SK-N-SH treated with all-trans-retinoic acid at 6 μM for 48 hours (cell line): ENCODE results near the gene CARD10.
A peak's percentile ranks its signal among the peaks of the same experiment; 100 is the strongest.

ENCODE experiments used
- ATAC-seq: fragments of 200-7000 bp; cut with Tn5 transposase; 3 replicates; pipeline ENCODE4 v1.9.1; 2020; ENCODE audit warnings: mild to moderate bottlenecking, moderate library complexity
- ARNTL ChIP-seq: fragments of 450-650 bp; formaldehyde crosslinking; IDR thresholded peaks from 2 replicates; pipeline ENCODE4 v1.5.0; 2020; ENCODE audit warnings: low read depth, mild to moderate bottlenecking, moderate library complexity, borderline replicate concordance
- BACH2 ChIP-seq: fragments of 250-450 bp; sonication (Bioruptor Pico); IDR thresholded peaks from 2 replicates; pipeline ENCODE4 v1.9.0; 2021; ENCODE audit warnings: mild to moderate bottlenecking, borderline replicate concordance
- CSDC2 ChIP-seq: fragments of 250-450 bp; sonication (Bioruptor Pico); IDR thresholded peaks from 2 replicates; pipeline ENCODE4 v1.5.0; 2020; ENCODE audit warnings: mild to moderate bottlenecking, moderate library complexity
- ESRRG ChIP-seq: fragments of 250-450 bp; sonication (Bioruptor Pico); IDR thresholded peaks from 2 replicates; pipeline ENCODE4 v1.6.1; 2021; ENCODE audit warnings: mild to moderate bottlenecking
- GLIS3 ChIP-seq: fragments of 250-450 bp; sonication (Bioruptor Pico); IDR thresholded peaks from 2 replicates; pipeline ENCODE4 v1.5.0; 2020; ENCODE audit warnings: mild to moderate bottlenecking, moderate library complexity
- ISL1 ChIP-seq: fragments of 250-450 bp; sonication (Bioruptor Pico); IDR thresholded peaks from 2 replicates; pipeline ENCODE4 v2.1.2; 2022; ENCODE audit warnings: mild to moderate bottlenecking, moderate library complexity
- OSR1 ChIP-seq: fragments of 250-450 bp; sonication (Bioruptor Pico); IDR thresholded peaks from 2 replicates; pipeline ENCODE4 v1.8.0; 2022; ENCODE audit warnings: moderate library complexity, mild to moderate bottlenecking, inconsistent platforms
- PATZ1 ChIP-seq: fragments of 250-450 bp; sonication (Bioruptor Pico); IDR thresholded peaks from 2 replicates; pipeline ENCODE4 v1.8.0; 2020; ENCODE audit warnings: mild to moderate bottlenecking, moderate library complexity, borderline replicate concordance
- POU6F1 ChIP-seq: fragments of 250-450 bp; sonication (Bioruptor Pico); IDR thresholded peaks from 2 replicates; pipeline ENCODE4 v1.8.0; 2021; ENCODE audit warnings: low read depth, mild to moderate bottlenecking, moderate library complexity, borderline replicate concordance
- PPARA ChIP-seq: fragments of 250-450 bp; sonication (Bioruptor Pico); IDR thresholded peaks from 2 replicates; pipeline ENCODE4 v1.5.0; 2020; ENCODE audit warnings: mild to moderate bottlenecking, borderline replicate concordance
- RARB ChIP-seq: fragments of 250-450 bp; sonication (Bioruptor Pico); IDR thresholded peaks from 2 replicates; pipeline ENCODE4 v1.8.0; 2021; ENCODE audit warnings: mild to moderate bottlenecking, moderate library complexity
- TCF4 ChIP-seq: fragments of 250-450 bp; sonication (Bioruptor Pico); IDR thresholded peaks from 2 replicates; pipeline ENCODE4 v1.8.0; 2021; ENCODE audit warnings: mild to moderate bottlenecking, moderate library complexity, borderline replicate concordance
- TOX ChIP-seq: fragments of 250-450 bp; sonication (Bioruptor Pico); IDR thresholded peaks from 2 replicates; pipeline ENCODE4 v1.8.0; 2021; ENCODE audit warnings: mild to moderate bottlenecking, moderate library complexity, borderline replicate concordance
- TSHZ2 ChIP-seq: fragments of 250-450 bp; sonication (Bioruptor Pico); IDR thresholded peaks from 2 replicates; pipeline ENCODE4 v1.5.0; 2020; ENCODE audit warnings: mild to moderate bottlenecking, moderate library complexity
- ZC3H10 ChIP-seq: fragments of 250-450 bp; sonication (Bioruptor Pico); IDR thresholded peaks from 2 replicates; pipeline ENCODE4 v1.5.1; 2021; ENCODE audit warnings: mild to moderate bottlenecking, moderate library complexity
- ZFP3 ChIP-seq: fragments of 250-450 bp; sonication (Bioruptor Pico); IDR thresholded peaks from 2 replicates; pipeline ENCODE4 v1.5.0; 2020; ENCODE audit warnings: mild to moderate bottlenecking, moderate library complexity
- ZFP30 ChIP-seq: fragments of 450-650 bp; formaldehyde crosslinking; IDR thresholded peaks from 2 replicates; pipeline ENCODE4 v1.5.0; 2022; ENCODE audit warnings: mild to moderate bottlenecking, moderate library complexity
- ZNF565 ChIP-seq: fragments of 450-650 bp; formaldehyde crosslinking; conservative IDR thresholded peaks from 2 replicates; pipeline ENCODE4 v1.5.0; 2020; ENCODE audit warnings: low read depth, mild to moderate bottlenecking, moderate library complexity
- ZNF70 ChIP-seq: fragments of 450-650 bp; formaldehyde crosslinking; IDR thresholded peaks from 2 replicates; pipeline ENCODE4 v1.5.0; 2020; ENCODE audit warnings: mild to moderate bottlenecking, moderate library complexity
- ZNF8 ChIP-seq: fragments of 450-650 bp; formaldehyde crosslinking; IDR thresholded peaks from 2 replicates; pipeline ENCODE4 v1.5.0; 2020; ENCODE audit warnings: mild to moderate bottlenecking, moderate library complexity
- TF ChIP-seq, protein P1 (sequence below): fragments of 250-450 bp; sonication (Bioruptor Pico); IDR thresholded peaks from 2 replicates; pipeline ENCODE4 v1.5.1; 2021; ENCODE audit warnings: mild to moderate bottlenecking, moderate library complexity
- TF ChIP-seq, protein P2 (sequence below): fragments of 250-450 bp; sonication (Bioruptor Pico); IDR thresholded peaks from 2 replicates; pipeline ENCODE4 v1.5.1; 2020; ENCODE audit warnings: low read depth, mild to moderate bottlenecking, moderate library complexity

The CARD10 gene

DNA sequence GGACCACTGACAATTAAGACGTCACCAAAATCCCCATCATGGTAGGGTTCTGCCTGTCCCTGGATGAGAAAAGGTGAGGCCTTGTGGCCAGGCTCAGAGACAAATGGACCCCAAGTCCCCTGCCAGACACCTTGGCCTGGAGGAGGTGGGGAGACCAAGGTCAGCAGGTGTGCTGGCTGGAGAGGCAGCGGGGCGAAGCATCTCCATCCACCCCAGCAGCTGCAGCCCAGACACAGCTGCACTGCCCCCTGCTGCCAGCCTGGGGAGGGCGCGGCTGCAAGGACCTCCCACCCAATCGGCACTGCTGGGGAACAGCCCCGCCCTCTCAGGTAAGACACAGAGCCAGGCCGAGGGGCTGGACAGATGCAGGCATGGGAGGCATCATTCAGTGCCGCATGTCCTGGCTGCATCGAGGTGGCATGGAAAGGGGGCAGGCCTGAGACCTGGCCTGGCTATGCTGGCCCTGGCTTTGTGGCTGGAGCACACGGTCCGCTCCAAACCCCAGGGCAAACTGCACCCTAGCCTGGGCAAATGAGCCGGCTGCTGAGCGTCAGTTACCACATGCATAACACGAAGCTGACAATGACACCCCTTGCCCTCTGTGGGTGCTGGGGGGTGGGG, 20.8 kb downstream of the CARD10 start:
- no peak for ATAC-seq
- TF ChIP-seq, protein P1, sequence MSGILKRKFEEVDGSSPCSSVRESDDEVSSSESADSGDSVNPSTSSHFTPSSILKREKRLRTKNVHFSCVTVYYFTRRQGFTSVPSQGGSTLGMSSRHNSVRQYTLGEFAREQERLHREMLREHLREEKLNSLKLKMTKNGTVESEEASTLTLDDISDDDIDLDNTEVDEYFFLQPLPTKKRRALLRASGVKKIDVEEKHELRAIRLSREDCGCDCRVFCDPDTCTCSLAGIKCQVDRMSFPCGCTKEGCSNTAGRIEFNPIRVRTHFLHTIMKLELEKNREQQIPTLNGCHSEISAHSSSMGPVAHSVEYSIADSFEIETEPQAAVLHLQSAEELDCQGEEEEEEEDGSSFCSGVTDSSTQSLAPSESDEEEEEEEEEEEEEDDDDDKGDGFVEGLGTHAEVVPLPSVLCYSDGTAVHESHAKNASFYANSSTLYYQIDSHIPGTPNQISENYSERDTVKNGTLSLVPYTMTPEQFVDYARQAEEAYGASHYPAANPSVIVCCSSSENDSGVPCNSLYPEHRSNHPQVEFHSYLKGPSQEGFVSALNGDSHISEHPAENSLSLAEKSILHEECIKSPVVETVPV = no peak
- TF ChIP-seq ZNF8 (CRISPR knock-in tag) (no peak), ZFP3 (no peak), PATZ1 (CRISPR knock-in tag) (no peak), CSDC2 (CRISPR knock-in tag) (no peak), ZNF565 (CRISPR knock-in tag) (no peak), TSHZ2 (CRISPR knock-in tag) (no peak), POU6F1 (CRISPR knock-in tag) (no peak), TCF4 (CRISPR knock-in tag) (no peak), BACH2 (CRISPR knock-in tag) (no peak), ZC3H10 (CRISPR knock-in tag) (no peak), ESRRG (no peak), TOX (CRISPR knock-in tag) (no peak), ISL1 (CRISPR knock-in tag) (no peak), PPARA (CRISPR knock-in tag) (no peak), RARB (CRISPR knock-in tag) (no peak), GLIS3 (CRISPR knock-in tag) (no peak)
- TF ChIP-seq, protein P2, sequence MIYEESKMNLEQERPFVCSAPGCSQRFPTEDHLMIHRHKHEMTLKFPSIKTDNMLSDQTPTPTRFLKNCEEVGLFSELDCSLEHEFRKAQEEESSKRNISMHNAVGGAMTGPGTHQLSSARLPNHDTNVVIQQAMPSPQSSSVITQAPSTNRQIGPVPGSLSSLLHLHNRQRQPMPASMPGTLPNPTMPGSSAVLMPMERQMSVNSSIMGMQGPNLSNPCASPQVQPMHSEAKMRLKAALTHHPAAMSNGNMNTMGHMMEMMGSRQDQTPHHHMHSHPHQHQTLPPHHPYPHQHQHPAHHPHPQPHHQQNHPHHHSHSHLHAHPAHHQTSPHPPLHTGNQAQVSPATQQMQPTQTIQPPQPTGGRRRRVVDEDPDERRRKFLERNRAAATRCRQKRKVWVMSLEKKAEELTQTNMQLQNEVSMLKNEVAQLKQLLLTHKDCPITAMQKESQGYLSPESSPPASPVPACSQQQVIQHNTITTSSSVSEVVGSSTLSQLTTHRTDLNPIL = no peak

DNA sequence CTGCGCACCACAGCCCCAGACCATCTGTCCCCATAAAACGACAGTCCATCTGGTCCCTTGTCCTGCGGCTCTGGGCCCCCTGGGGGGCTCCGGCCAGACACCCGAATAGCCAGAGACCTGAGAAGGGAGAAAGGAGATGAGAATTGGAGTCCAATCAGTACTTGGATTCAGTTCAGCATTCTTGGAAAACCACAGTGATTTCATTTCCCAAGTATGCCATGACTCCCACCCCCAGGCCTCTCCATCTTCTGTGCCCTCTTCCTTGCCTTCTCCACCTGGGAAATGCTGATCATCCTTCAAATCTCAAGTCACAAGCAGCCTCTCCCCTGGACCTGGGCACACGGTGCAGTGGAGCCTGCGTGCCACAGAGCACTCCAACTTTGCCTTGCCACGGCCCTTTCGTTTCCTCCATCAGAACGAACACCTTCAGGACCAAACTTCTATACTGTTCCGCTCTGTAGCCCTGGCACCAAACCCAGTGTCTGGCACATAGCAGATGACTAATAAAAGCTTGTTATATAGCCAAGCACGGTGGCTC, 22.1 kb downstream of the CARD10 start:
- ATAC-seq = peak; percentile 71

More for the DNA sequence above, 22.1 kb downstream of the CARD10 start:
- TF ChIP-seq ZNF8 (CRISPR knock-in tag) = no peak
- no peak; the same call in 1 of the 2 replicates for TF ChIP-seq CSDC2 (CRISPR knock-in tag)
- TF ChIP-seq ZFP30 (CRISPR knock-in tag) = no peak
- TF ChIP-seq ZC3H10 (CRISPR knock-in tag) = no peak
- TF ChIP-seq ZFP3 = no peak; the same call in 1 of the 2 replicates
- TF ChIP-seq PATZ1 (CRISPR knock-in tag) = peak; percentile 82; the same call in 1 of the 2 replicates
- TF ChIP-seq RARB (CRISPR knock-in tag) = no peak
- 0 out of 2 replicates have a peak, but pooled peaks have one; percentile 16 for TF ChIP-seq ISL1 (CRISPR knock-in tag)
- no peak for TF ChIP-seq OSR1 (CRISPR knock-in tag)
- no peak for TF ChIP-seq TSHZ2 (CRISPR knock-in tag)
- no peak for TF ChIP-seq ZNF565 (CRISPR knock-in tag)
- TF ChIP-seq, protein P2 = peak; percentile 61; the same call in 1 of the 2 replicates
- no peak for TF ChIP-seq ZNF70 (CRISPR knock-in tag)
- TF ChIP-seq PPARA (CRISPR knock-in tag) = no peak
- no peak for TF ChIP-seq TCF4 (CRISPR knock-in tag)
- no peak for TF ChIP-seq ARNTL
